Measurements from ENCODE around the gene RDX. TPM values are rescaled to one million over a fixed set of nuclear protein-coding genes. Genes with fewer than 3 reads are reported as not detected.

Gene RDX
- total RNA-seq, 2 experiments from 2014 or later: 53.9 to 71.3 TPM

- CTCF ChIA-PET: no interaction called here
- Mint-ChIP-seq H3K9me3 (ENCODE audit: low read depth) (no peaks in the 10 kb centered on the region), H3K4me1 (peaks cover 7% of the 10 kb centered on the region)
These were observed 112.0 kb downstream of the RDX start for GRCh38 chr11:110184456-110184855.

GRCh38 chr11:110182886-110183285, 113.5 kb downstream of the RDX start:
- no peak for DNase-seq
- Mint-ChIP-seq H3K36me3 (no peaks in the 10 kb centered on the region), H3K27ac (no peak overlapping the region), H3K4me3 (no peak overlapping the region), H3K9me3 (ENCODE audit: low read depth) (no peaks in the 10 kb centered on the region), H3K27me3 (no peaks in the 10 kb centered on the region), H3K4me1 (peaks cover 7% of the 10 kb centered on the region)
- CTCF ChIA-PET: interaction anchor here (1.2 kb wide), 1 partner anchor 18 kb away, joined by 3 read pairs; no protein-coding TSS in a partner anchor
- peak; percentile 39 for ATAC-seq

More at GRCh38 chr11:110184456-110184855, 112.0 kb downstream of the RDX start:
- Mint-ChIP-seq H3K4me3 (no peak overlapping the region), H3K36me3 (no peaks in the 10 kb centered on the region), H3K27ac (no peak overlapping the region), H3K27me3 (peaks cover 1% of the 10 kb centered on the region)
- DNase-seq: no peak
- ATAC-seq: no peak

- Mint-ChIP-seq H3K36me3 (no peaks in the 10 kb centered on the region), H3K27me3 (no peaks in the 10 kb centered on the region), H3K27ac (no peak overlapping the region), H3K9me3 (ENCODE audit: low read depth) (no peaks in the 10 kb centered on the region), H3K4me3 (no peak overlapping the region), H3K4me1 (peaks cover 9% of the 10 kb centered on the region)
- DNase-seq (peak; percentile 21), ATAC-seq (no peak)
- CTCF ChIA-PET: no interaction called here
These were observed 117.3 kb downstream of the RDX start for GRCh38 chr11:110179064-110179463.

- H3K4me1 Mint-ChIP-seq: peaks cover 7% of the 10 kb centered on the region
- peaks cover 12% of the 10 kb centered on the region for H3K27me3 Mint-ChIP-seq
- no peak for ATAC-seq
- DNase-seq: no peak
- H3K27ac Mint-ChIP-seq: no peak overlapping the region
- H3K36me3 Mint-ChIP-seq: no peaks in the 10 kb centered on the region
- no peaks in the 10 kb centered on the region for H3K9me3 Mint-ChIP-seq (ENCODE audit: low read depth)
- no peak overlapping the region for H3K4me3 Mint-ChIP-seq
- CTCF ChIA-PET: interaction anchor here (0.9 to 1.1 kb wide), 2 partner anchors 13 to 258 kb away, joined by 3 read pairs; no protein-coding TSS in a partner anchor
These were observed 119.3 kb downstream of the RDX start for GRCh38 chr11:110177086-110177456.

- DNase-seq (no peak), ATAC-seq (no peak)
- H3K4me1 Mint-ChIP-seq: peaks cover 7% of the 10 kb centered on the region
- H3K36me3 Mint-ChIP-seq: no peaks in the 10 kb centered on the region
- no peak overlapping the region for H3K4me3 Mint-ChIP-seq
- H3K27ac Mint-ChIP-seq: no peak overlapping the region
- no peaks in the 10 kb centered on the region for H3K9me3 Mint-ChIP-seq (ENCODE audit: low read depth)
- peaks cover 13% of the 10 kb centered on the region for H3K27me3 Mint-ChIP-seq
- CTCF ChIA-PET: interaction anchor here (0.9 to 1.1 kb wide), 2 partner anchors 12 to 258 kb away, joined by 3 read pairs; no protein-coding TSS in a partner anchor
These were observed 119.9 kb downstream of the RDX start for GRCh38 chr11:110176366-110177085.

GRCh38 chr11:110174645-110175310, 121.6 kb downstream of the RDX start:
- ATAC-seq (no peak), DNase-seq (no peak)
- Mint-ChIP-seq H3K9me3 (ENCODE audit: low read depth) (no peaks in the 10 kb centered on the region), H3K27me3 (peaks cover 22% of the 10 kb centered on the region), H3K27ac (no peak overlapping the region), H3K4me3 (no peak overlapping the region), H3K36me3 (no peaks in the 10 kb centered on the region), H3K4me1 (peaks cover 7% of the 10 kb centered on the region)
- CTCF ChIA-PET: interaction anchor here (0.7 to 1.7 kb wide), 2 partner anchors 14 to 261 kb away, joined by 3 to 4 read pairs; no protein-coding TSS in a partner anchor

GRCh38 chr11:110173811-110174644, 122.4 kb downstream of the RDX start:
- DNase-seq: peak; percentile 70

GRCh38 chr11:110172468-110173065, 123.8 kb downstream of the RDX start:
- H3K9me3 Mint-ChIP-seq (ENCODE audit: low read depth): no peaks in the 10 kb centered on the region
- H3K4me1 Mint-ChIP-seq: peaks cover 7% of the 10 kb centered on the region
- peaks cover 29% of the 10 kb centered on the region for H3K27me3 Mint-ChIP-seq
- H3K27ac Mint-ChIP-seq: no peak overlapping the region
- H3K4me3 Mint-ChIP-seq: no peak overlapping the region
- ATAC-seq (no peak), DNase-seq (no peak)
- H3K36me3 Mint-ChIP-seq: no peaks in the 10 kb centered on the region
- CTCF ChIA-PET: interaction anchor here (1.3 kb wide), 1 partner anchor 205 kb away, joined by 4 read pairs; no protein-coding TSS in a partner anchor

More at GRCh38 chr11:110173811-110174644, 122.4 kb downstream of the RDX start:
- peak; percentile 60 for ATAC-seq
- H3K4me1 Mint-ChIP-seq: peaks cover 7% of the 10 kb centered on the region
- H3K9me3 Mint-ChIP-seq (ENCODE audit: low read depth): no peaks in the 10 kb centered on the region
- H3K27me3 Mint-ChIP-seq: peaks cover 29% of the 10 kb centered on the region
- peak overlapping the region; percentile 49 for H3K27ac Mint-ChIP-seq
- CTCF ChIA-PET: interaction anchor here (0.7 to 1.7 kb wide), 4 partner anchors 12 to 220 kb away, joined by 3 to 4 read pairs (median 4); no protein-coding TSS in a partner anchor
- H3K36me3 Mint-ChIP-seq: no peaks in the 10 kb centered on the region
- no peak overlapping the region for H3K4me3 Mint-ChIP-seq

- CTCF ChIA-PET: no interaction called here
- Mint-ChIP-seq H3K27ac (no peak overlapping the region), H3K36me3 (no peaks in the 10 kb centered on the region), H3K4me1 (peaks cover 7% of the 10 kb centered on the region), H3K27me3 (peaks cover 29% of the 10 kb centered on the region), H3K4me3 (no peak overlapping the region), H3K9me3 (ENCODE audit: low read depth) (no peaks in the 10 kb centered on the region)
- no peak for ATAC-seq
- no peak for DNase-seq
These were observed 126.7 kb downstream of the RDX start for GRCh38 chr11:110169738-110170137.

GRCh38 chr11:110168033-110168803, 128.2 kb downstream of the RDX start:
- Mint-ChIP-seq H3K27me3 (peaks cover 28% of the 10 kb centered on the region), H3K9me3 (ENCODE audit: low read depth) (no peaks in the 10 kb centered on the region), H3K4me1 (no peaks in the 10 kb centered on the region), H3K36me3 (no peaks in the 10 kb centered on the region), H3K27ac (no peak overlapping the region), H3K4me3 (no peak overlapping the region)
- CTCF ChIA-PET: no interaction called here
- ATAC-seq (no peak), DNase-seq (no peak)

- DNase-seq (no peak), ATAC-seq (no peak)
- Mint-ChIP-seq H3K36me3 (no peaks in the 10 kb centered on the region), H3K27me3 (peaks cover 8% of the 10 kb centered on the region), H3K9me3 (ENCODE audit: low read depth) (no peaks in the 10 kb centered on the region), H3K4me1 (no peaks in the 10 kb centered on the region), H3K4me3 (no peak overlapping the region), H3K27ac (no peak overlapping the region)
- CTCF ChIA-PET: no interaction called here
These were observed 131.1 kb downstream of the RDX start for GRCh38 chr11:110165039-110165925.

- CTCF ChIA-PET: no interaction called here
- no peak for ATAC-seq
- Mint-ChIP-seq H3K4me3 (no peak overlapping the region), H3K36me3 (no peaks in the 10 kb centered on the region), H3K27me3 (no peaks in the 10 kb centered on the region), H3K27ac (no peak overlapping the region), H3K4me1 (no peaks in the 10 kb centered on the region), H3K9me3 (ENCODE audit: low read depth) (no peaks in the 10 kb centered on the region)
- DNase-seq: no peak
These were observed 134.2 kb downstream of the RDX start for GRCh38 chr11:110162216-110162615.
